H1 (cell line): ENCODE results near the gene DSCAM. TPM values are rescaled to one million over a fixed set of nuclear protein-coding genes. Genes with fewer than 3 reads are reported as not detected.

Experiments
- CTCF ChIA-PET: fragments of 300-600 bp; sonication (Branson Sonifier 250); formaldehyde crosslinking; loops from one replicate; lab custom pipeline; 2021; ENCODE audit not compliant: partially characterized antibody; lab: Charles Lee
- POLR2A ChIA-PET: fragments of 300-600 bp; sonication (Branson Sonifier 250); formaldehyde crosslinking; loops from one replicate; lab custom pipeline; 2021; ENCODE audit warnings: inconsistent platforms; ENCODE audit not compliant: partially characterized antibody; lab: Charles Lee
- DNase-seq, 2 experiments: peaks; one replicate each; pipeline versions ENCODE4 v3.0.0 to v3.0.0-alpha.2; 2010 to 2022; ENCODE audit warnings: low spot score in 2 of 2, low read depth in 1 of 2, mixed read lengths in 1 of 2
- FAIRE-seq: peaks from 2 replicates; lab custom pipeline; 2011; peaks lifted over from hg19 to GRCh38; lab: Jason Lieb, UNC
- H2AFZ ChIP-seq: 2 replicates; pipeline ENCODE4 v1.8.1; 2012; ENCODE audit warnings: low read length, inconsistent platforms
- H2AK5ac ChIP-seq: 2 replicates; pipeline ENCODE4 v1.6.1; 2013; ENCODE audit warnings: low read depth, low read length
- H2BK120ac ChIP-seq: replicated peaks from 2 replicates; pipeline ENCODE3; 2013; ENCODE audit warnings: low read depth, low read length, inconsistent platforms
- H2BK12ac ChIP-seq: 2 replicates; pipeline ENCODE4 v1.6.1; 2013; ENCODE audit warnings: low read depth, low read length
- H2BK15ac ChIP-seq: 2 replicates; pipeline ENCODE4 v1.6.1; 2013; ENCODE audit warnings: low read length
- H2BK20ac ChIP-seq: 2 replicates; pipeline ENCODE4 v1.6.1; 2013; ENCODE audit warnings: low read length
- H2BK5ac ChIP-seq: 2 replicates; pipeline ENCODE4 v1.6.1; 2013; ENCODE audit warnings: low read depth, low read length
- H3K14ac ChIP-seq: 2 replicates; pipeline ENCODE4 v1.6.1; 2013; ENCODE audit warnings: inconsistent platforms; ENCODE audit not compliant: insufficient read length
- H3K18ac ChIP-seq: 2 replicates; pipeline ENCODE4 v1.6.1; 2013; ENCODE audit warnings: low read length; ENCODE audit errors: extremely low read depth
- H3K23ac ChIP-seq: 2 replicates; pipeline ENCODE4 v1.6.1; 2013; ENCODE audit warnings: inconsistent platforms; ENCODE audit not compliant: insufficient read length
- H3K23me2 ChIP-seq: 2 replicates; pipeline ENCODE4 v1.6.1; 2013; ENCODE audit warnings: low read depth, low read length
- H3K27ac ChIP-seq: 2 replicates; pipeline ENCODE4 v1.6.1; 2011; ENCODE audit warnings: low read depth, low read length, inconsistent platforms
- H3K27me3 ChIP-seq, 4 experiments: replicated peaks in 1 of 4; 1 replicate in 1 of 4; 2 replicates in 3 of 4; pipeline versions ENCODE4 v1.6.1 to v1.8.1; 2011 to 2013; ENCODE audit warnings: low read length in 3 of 4, mild to moderate bottlenecking in 3 of 4, inconsistent platforms in 2 of 4, mixed read lengths in 2 of 4, moderate library complexity in 1 of 4; ENCODE audit not compliant: control insufficient read depth in 3 of 4, insufficient read depth in 3 of 4; ENCODE audit errors: extremely low read depth in 1 of 4
- H3K36me3 ChIP-seq, 4 experiments: 2 replicates each; pipeline versions ENCODE4 v1.6.1 to v1.8.1; 2011 to 2013; ENCODE audit warnings: mild to moderate bottlenecking in 4 of 4, low read length in 3 of 4, moderate library complexity in 2 of 4, control low read depth in 1 of 4, inconsistent platforms in 1 of 4; ENCODE audit not compliant: insufficient read depth in 4 of 4, control insufficient read depth in 2 of 4
- H3K4ac ChIP-seq: replicated peaks from 2 replicates; pipeline ENCODE3; 2013; ENCODE audit warnings: low read length, low read depth, mixed read lengths, inconsistent platforms; ENCODE audit not compliant: insufficient read length
- H3K4me1 ChIP-seq, 4 experiments: replicated peaks in 1 of 4; 1 replicate in 1 of 4; 2 replicates in 3 of 4; pipeline versions ENCODE4 v1.6.1 to v1.8.1; 2011 to 2013; ENCODE audit warnings: low read length in 3 of 4, inconsistent platforms in 2 of 4, mixed read lengths in 1 of 4; ENCODE audit not compliant: insufficient read depth in 4 of 4, control insufficient read depth in 3 of 4
- H3K4me2 ChIP-seq, 2 experiments: 2 replicates each; pipeline versions ENCODE4 v1.6.1 to v1.8.1; 2011 to 2013; ENCODE audit warnings: low read depth in 2 of 2, low read length in 2 of 2, control low read depth in 1 of 2, inconsistent platforms in 1 of 2, mild to moderate bottlenecking in 1 of 2; ENCODE audit not compliant: insufficient read depth in 1 of 2
- H3K4me3 ChIP-seq, 4 experiments: fragments of 200-600, 300-600 bp in 1 of 4; sonication (generic), shearing (Covaris generic), sonication (Bioruptor Twin) in 1 of 4; 2 replicates each; pipeline versions ENCODE4 v1.5.1 to v1.8.1; 2011 to 2016; ENCODE audit warnings: low read length in 4 of 4, low read depth in 3 of 4, control low read depth in 2 of 4, inconsistent platforms in 2 of 4, mild to moderate bottlenecking in 2 of 4, mixed read lengths in 1 of 4, moderate library complexity in 1 of 4; ENCODE audit not compliant: insufficient read depth in 2 of 4; ENCODE audit errors: extremely low read depth in 1 of 4
- H3K56ac ChIP-seq: replicated peaks from 2 replicates; pipeline ENCODE3; 2013; ENCODE audit warnings: low read depth, mild to moderate bottlenecking, mixed read lengths, low read length, inconsistent platforms; ENCODE audit not compliant: insufficient read length
- H3K79me1 ChIP-seq: 2 replicates; pipeline ENCODE4 v1.6.1; 2013; ENCODE audit warnings: low read depth, low read length, control low read depth
- H3K79me2 ChIP-seq, 2 experiments: 2 replicates each; pipeline versions ENCODE4 v1.6.1 to v1.8.1; 2012 to 2013; ENCODE audit warnings: low read length in 2 of 2, mild to moderate bottlenecking in 2 of 2, inconsistent platforms in 1 of 2; ENCODE audit not compliant: insufficient read depth in 2 of 2, control insufficient read depth in 1 of 2
- H3K9ac ChIP-seq, 4 experiments: replicated peaks in 1 of 4; 1 replicate in 1 of 4; 2 replicates in 3 of 4; pipeline versions ENCODE4 v1.6.1 to v1.8.1; 2011 to 2013; ENCODE audit warnings: low read depth in 3 of 4, low read length in 3 of 4, control low read depth in 2 of 4, mild to moderate bottlenecking in 2 of 4, moderate library complexity in 2 of 4, inconsistent platforms in 1 of 4; ENCODE audit errors: extremely low read depth in 1 of 4
- H3K9me3 ChIP-seq, 2 experiments: 2 replicates each; pipeline versions ENCODE4 v1.6.1 to v1.8.1; 2012 to 2013; ENCODE audit warnings: mild to moderate bottlenecking in 2 of 2, moderate library complexity in 2 of 2, control low read depth in 1 of 2, inconsistent platforms in 1 of 2, low read depth in 1 of 2, low read length in 1 of 2, mixed read lengths in 1 of 2; ENCODE audit not compliant: insufficient read depth in 2 of 2
- H4K20me1 ChIP-seq, 2 experiments: replicated peaks in 1 of 2; 2 replicates each; pipeline versions ENCODE3 to v1.8.1; 2011 to 2013; ENCODE audit warnings: inconsistent platforms in 2 of 2, low read length in 2 of 2, mild to moderate bottlenecking in 1 of 2; ENCODE audit not compliant: insufficient read depth in 2 of 2, control insufficient read depth in 1 of 2
- H4K5ac ChIP-seq: 2 replicates; pipeline ENCODE4 v1.6.1; 2013; ENCODE audit warnings: low read length, low read depth, mixed read lengths, inconsistent platforms; ENCODE audit not compliant: insufficient read length
- H4K8ac ChIP-seq: 2 replicates; pipeline ENCODE4 v1.8.0; 2013; ENCODE audit warnings: mild to moderate bottlenecking, moderate library complexity, low read length, inconsistent platforms; ENCODE audit not compliant: insufficient read depth; ENCODE audit errors: extremely low read depth
- H4K91ac ChIP-seq: replicated peaks from 2 replicates; pipeline ENCODE3; 2013; ENCODE audit warnings: low read length, mixed read lengths, inconsistent platforms; ENCODE audit not compliant: insufficient read length
- BCL11A ChIP-seq, 2 experiments: IDR thresholded peaks; one replicate each; pipeline ENCODE4 v1.6.1; 2011; ENCODE audit warnings: low read depth in 2 of 2, low read length in 2 of 2, mild to moderate bottlenecking in 2 of 2
- CEBPB ChIP-seq: IDR thresholded peaks from 2 replicates; pipeline ENCODE4 v1.6.1; 2012; ENCODE audit warnings: low read depth, low read length
- CHD1 ChIP-seq: IDR thresholded peaks from 2 replicates; pipeline ENCODE4 v1.6.1; 2012; ENCODE audit warnings: low read depth, low read length, improper control_type of control experiment
- CHD2 ChIP-seq: IDR thresholded peaks from 2 replicates; pipeline ENCODE4 v1.6.1; 2012; ENCODE audit warnings: low read length, improper control_type of control experiment
- CREB1 ChIP-seq: IDR thresholded peaks from 2 replicates; pipeline ENCODE4 v1.6.1; 2012; ENCODE audit warnings: inconsistent platforms
- FOSL1 ChIP-seq: IDR thresholded peaks from 2 replicates; pipeline ENCODE4 v1.6.1; 2011; ENCODE audit warnings: mild to moderate bottlenecking, low read depth, low read length, moderate library complexity; ENCODE audit not compliant: insufficient read depth
- KDM4A ChIP-seq: IDR thresholded peaks from one replicate; pipeline ENCODE4 v1.7.1; 2012; ENCODE audit warnings: low read depth, mild to moderate bottlenecking, moderate library complexity, low read length, inconsistent platforms; ENCODE audit not compliant: severe bottlenecking
- RBBP5 ChIP-seq: IDR thresholded peaks from 2 replicates; pipeline ENCODE4 v1.7.1; 2012; ENCODE audit warnings: low read depth, mild to moderate bottlenecking, inconsistent platforms, low read length, moderate library complexity, borderline replicate concordance
- SIN3A ChIP-seq, 2 experiments: IDR thresholded peaks in 1 of 2; conservative IDR thresholded peaks in 1 of 2; 2 replicates each; pipeline ENCODE4 v1.6.1; 2011 to 2012; ENCODE audit warnings: low read length in 2 of 2, improper control_type of control experiment in 1 of 2, low read depth in 1 of 2, mild to moderate bottlenecking in 1 of 2
- SP2 ChIP-seq: IDR thresholded peaks from 2 replicates; pipeline ENCODE4 v1.6.1; 2012; ENCODE audit warnings: mild to moderate bottlenecking, low read length, inconsistent platforms
- SUZ12 ChIP-seq: fragments of 200-600 bp; sonication (generic); IDR thresholded peaks from 2 replicates; pipeline ENCODE4 v1.6.1; 2012; ENCODE audit warnings: mild to moderate bottlenecking, inconsistent platforms, low read length, moderate library complexity, mixed read lengths
- TCF12 ChIP-seq: IDR thresholded peaks from 2 replicates; pipeline ENCODE4 v1.6.1; 2011; ENCODE audit warnings: low read depth, mild to moderate bottlenecking, low read length
- TEAD4 ChIP-seq: IDR thresholded peaks from 2 replicates; pipeline ENCODE4 v1.6.1; 2012; ENCODE audit warnings: low read depth, low read length, inconsistent platforms, mixed read lengths
- WGBS, 2 experiments: shearing (Covaris generic) in 1 of 2; methylation state at CpG; one replicate each; pipeline versions ENCODE4 v1.1.6 to v1.1.7; 2013 to 2015; ENCODE audit warnings: low lambda C conversion rate in 2 of 2, mixed read lengths in 2 of 2, inconsistent platforms in 1 of 2, low coverage in 1 of 2, missing lambda C conversion rate in 1 of 2; ENCODE audit not compliant: insufficient replicate concordance in 2 of 2, insufficient coverage in 1 of 2, insufficient read length in 1 of 2; ENCODE audit errors: extremely low coverage in 1 of 2, missing lambda C conversion rate in 1 of 2; 5-methylcytosine and 5-hydroxymethylcytosine counted together
- polyA plus RNA-seq, 7 experiments: library from polyadenylated mRNA; depleted of rRNA in 3 of 7; stranded (reverse) in 5 of 7; unstranded in 2 of 7; fragments of >200 nt in 5 of 7; fragments of 200-250 nt in 2 of 7; gene quantifications; 1 replicate in 5 of 7; 2 replicates in 1 of 7; 4 replicates in 1 of 7; pipeline versions ENCODE4 v1.2.1 to v1.2.3, GENCODE V29; 2011 to 2013; ENCODE audit warnings: missing spikeins in 2 of 7, mixed read lengths in 2 of 7
- total RNA-seq: library from RNA; stranded (reverse); fragmentation: NEBNext Ultra II Directional; extraction: Animal tissue kit (Norgen Biotek cat#: 25700); gene quantifications from 2 replicates; pipeline ENCODE4 v1.2.1, GENCODE V29; 2021

DSCAM gene
- total and polyA plus RNA-seq, 2 of the 8 experiments (the other 6 are each of a cell fraction or from before 2014, with no cell fraction given) = 0.02 to 0.15 TPM

GRCh38 chr21:40840401-40841125 lies 6.4 kb downstream of the DSCAM start:
- H4K8ac ChIP-seq = no peak overlapping the region
- H2BK12ac ChIP-seq = no peak overlapping the region
- no peak overlapping the region for H3K4ac ChIP-seq
- no peak overlapping the region for H2AFZ ChIP-seq
- H3K36me3 ChIP-seq = no peaks in the 10 kb centered on the region
- no peaks in the 10 kb centered on the region for H3K9me3 ChIP-seq
- no peak overlapping the region for H3K23ac ChIP-seq
- H2BK5ac ChIP-seq = no peak overlapping the region
- H3K4me3 ChIP-seq = no peak overlapping the region
- DNase-seq (no peak), FAIRE-seq (no peak)
- H4K91ac ChIP-seq = no peak overlapping the region
- CTCF ChIA-PET = interaction anchor here (1.1 to 1.3 kb wide), 2 partner anchors 12 to 373 kb away, joined by 3 to 5 read pairs; no protein-coding TSS in a partner anchor
- H3K79me1 ChIP-seq = no peaks in the 10 kb centered on the region
- H4K5ac ChIP-seq = no peak overlapping the region
- H3K9ac ChIP-seq = no peak overlapping the region
- peaks cover 0 to 23% (median 20%) of the 10 kb centered on the region in 4 experiments; a peak in 6 of 7 replicates for H3K27me3 ChIP-seq
- peaks cover 0 to 2% (median 0%) of the 10 kb centered on the region in 4 experiments; a peak in 2 of 7 replicates for H3K4me1 ChIP-seq
- TF ChIP-seq CHD2 = no peak
- TF ChIP-seq BCL11A (IDR thresholded peaks at IDR 0.05; ENCODE audit: low read depth in 2 of 2, low read length in 2 of 2) = no peak
- TF ChIP-seq RBBP5 = no peak
- TF ChIP-seq CREB1 = no peak
- TF ChIP-seq SUZ12 = no peak
- TF ChIP-seq TEAD4 = no peak
- TF ChIP-seq SP2 = no peak
- no peak for TF ChIP-seq FOSL1
- TF ChIP-seq SIN3A (conservative IDR thresholded peaks at IDR 0.05 in 1 of 2, IDR thresholded peaks at IDR 0.05 in 1 of 2; ENCODE audit: low read depth in 1 of 2, low read length in 2 of 2) = no peak
- no peak for TF ChIP-seq CEBPB
- no peak for TF ChIP-seq TCF12
- TF ChIP-seq CHD1 = no peak
- no peak for TF ChIP-seq KDM4A
- no peaks in the 10 kb centered on the region for H4K20me1 ChIP-seq
- H3K56ac ChIP-seq = no peak overlapping the region
- H3K27ac ChIP-seq = no peak overlapping the region
- no peak overlapping the region for H2BK120ac ChIP-seq
- no peak overlapping the region for H2AK5ac ChIP-seq
- H2BK15ac ChIP-seq = no peak overlapping the region
- H3K23me2 ChIP-seq = peaks cover 4% of the 10 kb centered on the region
- peak overlapping the region in 1 of 2 experiments; percentile 64; a peak in 1 of 4 replicates for H3K4me2 ChIP-seq
- POLR2A ChIA-PET = no interaction called here
- no peak overlapping the region for H3K18ac ChIP-seq
- no peaks in the 10 kb centered on the region for H3K79me2 ChIP-seq
- no peak overlapping the region for H3K14ac ChIP-seq
- 88% methylated on average over 15 of the region's 15 CpGs; no CpG with 5 or more reads in 1 of the 2 experiments for WGBS, 2 experiments
- no peak overlapping the region for H2BK20ac ChIP-seq
